ENCODE measurements around the gene RDH11.

DNA sequence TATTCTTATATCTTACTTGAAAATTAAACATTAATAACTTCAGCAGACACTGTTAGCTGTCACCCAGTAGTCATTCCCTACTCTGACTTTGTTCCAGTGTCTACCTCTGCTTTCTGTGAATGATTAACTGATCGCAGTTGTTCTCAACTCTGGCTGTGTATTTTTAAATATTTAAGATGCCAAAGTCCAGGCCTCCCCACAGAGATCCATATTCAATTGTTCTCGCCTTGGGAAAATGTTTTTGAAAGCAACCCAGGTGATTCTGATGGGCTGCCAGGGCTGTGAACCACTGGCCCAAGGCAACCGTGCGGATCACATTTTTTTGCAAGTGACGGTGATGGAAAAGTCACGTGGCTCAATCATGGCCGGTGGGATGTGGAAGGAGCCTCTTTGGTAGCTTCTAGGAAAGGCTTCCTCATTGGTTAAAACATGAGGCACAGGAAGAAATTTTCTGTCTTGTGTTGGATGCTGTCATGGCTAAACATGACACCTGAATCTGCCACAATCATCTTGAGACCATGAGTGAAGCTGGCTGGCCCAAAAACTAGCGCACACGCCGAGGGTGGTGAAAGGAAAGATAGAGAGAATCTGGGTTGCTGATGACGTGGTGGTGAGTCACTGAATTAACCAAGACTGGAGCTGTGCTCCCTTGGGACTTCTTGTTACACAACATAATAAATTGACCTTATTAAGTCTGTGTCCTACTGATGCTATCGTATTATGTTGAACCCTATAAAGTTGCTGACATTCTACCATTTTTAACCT is 43.4 kb upstream of the RDH11 start:
- TF ChIP-seq POLR2AphosphoS5 (IDR thresholded peaks at IDR 0.05; ENCODE audit: low read depth, low read length): no peak
- TF ChIP-seq TAF1 (IDR thresholded peaks at IDR 0.05; ENCODE audit: low read depth, low read length): no peak
- TF ChIP-seq POLR2A (IDR thresholded peaks at IDR 0.05; ENCODE audit: low read depth, low read length): no peak
- no peak for TF ChIP-seq SPI1 (IDR thresholded peaks at IDR 0.05; ENCODE audit: low read depth, low read length)
- no peak for TF ChIP-seq POU2F2 (IDR thresholded peaks at IDR 0.05; ENCODE audit: low read depth, low read length)
- TF ChIP-seq PAX5 (IDR thresholded peaks at IDR 0.05; ENCODE audit: insufficient read depth, low read length, severe bottlenecking): no peak
